ENCODE results near the gene SPHK2.
"Not testable (repeated sequence)": the region's sequence is repeated elsewhere in the genome, so short reads cannot be mapped to it uniquely, and the experiment has no call there.

SPHK2 gene

DNA sequence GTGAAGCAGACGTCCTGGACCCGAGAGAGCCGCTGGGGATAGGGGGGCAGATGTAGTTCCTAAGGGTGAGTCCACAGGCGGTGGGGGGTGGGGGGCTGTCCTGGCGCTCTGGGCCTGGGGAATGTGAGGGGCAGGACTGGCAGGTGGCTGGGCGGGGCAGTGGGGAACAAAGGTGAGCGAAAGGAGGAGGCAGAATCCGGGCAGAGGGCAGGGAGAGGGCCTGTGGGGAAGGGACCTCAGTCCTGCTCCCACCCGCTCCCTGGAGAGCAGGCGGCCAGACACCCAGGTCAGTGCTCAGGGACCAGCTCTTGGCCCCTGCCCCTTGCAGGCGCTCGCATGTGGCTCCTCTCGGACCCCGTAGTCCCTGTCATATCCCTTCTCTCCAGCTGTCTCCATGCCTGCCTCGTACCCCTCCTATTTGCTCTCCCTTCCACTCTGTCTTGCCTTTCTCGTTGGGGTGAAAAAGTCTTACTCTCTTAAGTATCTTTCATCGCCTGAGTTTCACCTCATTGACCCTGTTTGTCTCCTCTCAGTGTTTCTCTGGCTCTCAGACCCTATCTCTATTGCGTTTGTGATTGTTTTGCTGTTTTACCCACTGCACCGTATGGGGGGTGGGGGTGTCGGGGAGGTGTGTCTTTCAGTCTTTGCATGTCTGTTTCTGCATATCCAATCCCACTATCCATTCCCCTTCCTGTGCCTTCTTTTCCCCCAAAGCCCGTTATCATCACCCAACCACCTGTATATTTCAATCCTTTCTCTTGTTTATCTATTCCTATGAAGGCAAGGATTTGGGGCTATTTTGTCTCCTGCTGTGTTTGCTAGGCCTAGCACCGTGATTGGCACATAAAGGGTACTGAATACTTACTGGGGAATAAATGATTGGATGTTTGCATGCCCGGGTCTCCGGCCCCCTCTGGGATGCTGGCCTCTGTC, 5.8 kb downstream of the SPHK2 start:
- no peak for DNase-seq

DNA sequence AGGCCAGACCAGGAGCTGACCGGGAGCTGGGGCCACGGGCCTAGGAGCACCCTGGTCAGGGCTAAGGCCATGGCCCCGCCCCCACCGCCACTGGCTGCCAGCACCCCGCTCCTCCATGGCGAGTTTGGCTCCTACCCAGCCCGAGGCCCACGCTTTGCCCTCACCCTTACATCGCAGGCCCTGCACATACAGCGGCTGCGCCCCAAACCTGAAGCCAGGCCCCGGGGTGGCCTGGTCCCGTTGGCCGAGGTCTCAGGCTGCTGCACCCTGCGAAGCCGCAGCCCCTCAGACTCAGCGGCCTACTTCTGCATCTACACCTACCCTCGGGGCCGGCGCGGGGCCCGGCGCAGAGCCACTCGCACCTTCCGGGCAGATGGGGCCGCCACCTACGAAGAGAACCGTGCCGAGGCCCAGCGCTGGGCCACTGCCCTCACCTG, 6.6 kb downstream of the SPHK2 start:
- no peak for DNase-seq

DNA sequence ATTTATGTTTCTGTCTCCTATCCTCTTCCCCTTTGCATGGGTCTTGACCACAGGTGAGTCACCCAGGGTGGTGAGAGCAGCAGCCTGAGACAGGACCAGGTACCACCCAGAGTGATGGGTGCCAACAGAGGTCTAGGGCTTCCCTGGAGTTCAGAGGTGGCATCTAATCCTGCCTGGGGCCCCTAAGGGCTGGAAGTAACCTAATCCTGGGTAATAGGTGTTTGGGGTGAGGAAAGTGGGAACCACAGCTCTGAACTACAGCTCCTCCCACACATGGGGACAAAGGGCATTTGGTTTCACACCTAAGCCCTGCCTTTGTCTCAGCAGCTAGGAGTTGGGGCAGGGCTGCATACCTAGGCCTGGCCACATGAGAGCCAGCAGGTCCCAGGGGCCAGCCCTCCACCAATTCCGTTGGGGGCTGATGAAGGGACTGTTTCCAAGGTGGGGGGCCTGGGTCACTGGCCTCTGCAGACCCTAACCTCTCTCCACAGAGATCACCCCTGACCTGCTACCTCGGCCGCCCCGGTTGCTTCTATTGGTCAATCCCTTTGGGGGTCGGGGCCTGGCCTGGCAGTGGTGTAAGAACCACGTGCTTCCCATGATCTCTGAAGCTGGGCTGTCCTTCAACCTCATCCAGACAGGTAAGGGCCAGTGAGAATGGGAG, 8.0 kb downstream of the SPHK2 start:
- DNase-seq: no peak

GRCh38 chr19:48627865-48628314, 8.6 kb downstream of the SPHK2 start:
- no peak for DNase-seq

GRCh38 chr19:48628486-48629296, 9.4 kb downstream of the SPHK2 start:
- no peak for DNase-seq

- no peak for DNase-seq
Observed at GRCh38 chr19:48629297-48629598, 9.9 kb downstream of the SPHK2 start.

GRCh38 chr19:48629599-48630295, 10.4 kb downstream of the SPHK2 start:
- DNase-seq: no peak

GRCh38 chr19:48630296-48631063, 11.2 kb downstream of the SPHK2 start:
- no peak for DNase-seq

DNA sequence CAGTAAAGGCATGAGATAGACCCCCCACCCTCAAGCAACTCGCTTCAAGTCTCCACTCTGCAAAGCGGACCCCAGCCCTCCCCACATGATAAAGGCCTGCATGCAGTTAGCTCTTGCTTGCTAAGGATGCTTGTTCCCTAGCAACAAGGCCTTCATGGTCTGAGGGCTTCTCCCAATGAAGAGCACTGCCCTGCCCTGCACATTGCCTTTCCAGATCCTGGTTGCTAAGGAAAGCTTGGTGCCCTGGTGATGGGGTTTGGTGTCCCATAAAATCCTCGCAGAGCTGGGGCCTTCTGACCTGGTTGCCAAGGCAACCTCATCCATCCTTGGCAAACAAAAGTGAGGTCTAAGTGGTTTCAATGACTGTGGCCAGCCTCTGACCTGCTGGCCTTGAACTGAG, 11.9 kb downstream of the SPHK2 start:
- no peak for DNase-seq

GRCh38 chr19:48632286-48632685, 13.0 kb downstream of the SPHK2 start:
- DNase-seq: not testable (repeated sequence)

DNA sequence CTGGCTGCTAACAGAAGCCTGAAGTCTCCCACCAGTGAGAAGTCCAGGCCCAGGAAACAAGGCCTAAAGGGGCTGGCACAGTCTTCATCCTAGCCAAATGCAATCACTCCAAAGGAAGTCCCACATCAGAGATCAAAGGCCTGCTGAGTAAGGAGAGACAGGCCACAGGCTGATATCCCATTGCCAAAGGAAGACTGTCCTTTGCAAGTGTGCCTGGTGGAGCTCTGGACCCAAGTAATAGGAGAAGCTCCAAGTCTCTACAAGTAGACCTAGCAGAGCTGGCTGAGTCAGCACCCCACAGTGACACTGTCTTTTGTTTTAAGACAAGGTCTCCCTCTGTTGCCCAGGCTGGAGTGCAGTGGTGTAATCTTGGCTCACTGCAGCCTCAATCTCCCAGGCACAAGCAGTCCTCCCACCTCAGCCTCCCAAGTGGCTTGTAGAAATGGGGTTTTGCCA, 13.4 kb downstream of the SPHK2 start:
- DNase-seq: no peak

DNA sequence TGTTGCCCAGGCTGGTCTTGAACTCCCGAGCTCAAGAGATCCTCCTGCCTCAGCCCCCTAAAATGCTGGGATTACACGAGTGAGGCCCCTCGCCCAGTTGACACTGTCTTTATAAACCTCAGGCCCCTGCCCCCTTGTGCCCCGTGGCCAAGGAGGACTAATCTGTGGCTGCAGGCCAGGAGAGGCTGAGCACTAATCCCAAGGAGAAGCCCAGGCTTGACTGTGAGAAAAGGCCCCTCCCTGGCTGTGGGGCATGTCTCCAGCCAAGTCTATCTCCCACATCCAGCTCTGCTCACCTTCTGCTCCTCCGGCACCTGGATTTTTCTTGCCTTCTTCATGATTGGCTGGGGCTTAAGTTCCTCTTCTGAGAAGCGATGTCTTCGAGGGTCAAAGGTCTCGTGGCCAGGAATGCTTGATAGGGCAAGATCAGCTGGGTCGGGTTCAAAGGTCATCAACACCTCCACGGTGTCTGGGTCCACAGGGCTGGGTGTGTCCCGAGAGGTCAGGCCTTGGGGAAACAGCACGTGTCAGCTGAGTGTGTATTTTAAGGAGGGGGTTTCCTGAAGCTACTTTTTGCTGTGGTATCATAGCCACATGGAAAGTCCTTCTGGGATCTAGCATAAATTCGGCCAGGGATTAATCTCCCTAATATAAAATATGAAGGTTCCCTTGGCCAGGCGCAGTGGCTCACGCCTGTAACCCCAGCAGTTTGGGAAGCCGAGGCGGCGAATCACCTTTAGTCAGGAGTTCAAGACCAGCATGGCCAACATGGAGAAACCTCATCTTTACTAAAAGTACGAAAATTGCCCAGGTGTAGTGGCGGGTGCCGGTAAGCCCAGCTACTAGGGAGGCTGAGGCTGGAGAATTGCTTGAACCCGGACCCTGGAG, 14.1 kb downstream of the SPHK2 start:
- DNase-seq: no peak

DNA sequence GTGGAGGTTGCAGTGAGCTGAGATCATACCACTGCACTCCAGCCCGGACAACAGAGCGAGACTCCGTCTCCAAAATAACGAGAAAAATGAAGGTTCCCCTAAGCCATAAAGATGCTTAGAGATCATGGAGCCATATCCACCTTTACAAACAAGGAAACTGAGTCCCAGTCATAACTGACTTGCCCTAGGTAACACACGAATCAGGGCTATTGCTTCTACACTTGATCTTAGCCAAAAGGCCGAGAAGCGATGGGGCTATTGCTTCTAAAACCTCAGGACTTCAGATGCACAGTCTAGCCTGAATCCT, 14.7 kb downstream of the SPHK2 start:
- DNase-seq: no peak

DNA sequence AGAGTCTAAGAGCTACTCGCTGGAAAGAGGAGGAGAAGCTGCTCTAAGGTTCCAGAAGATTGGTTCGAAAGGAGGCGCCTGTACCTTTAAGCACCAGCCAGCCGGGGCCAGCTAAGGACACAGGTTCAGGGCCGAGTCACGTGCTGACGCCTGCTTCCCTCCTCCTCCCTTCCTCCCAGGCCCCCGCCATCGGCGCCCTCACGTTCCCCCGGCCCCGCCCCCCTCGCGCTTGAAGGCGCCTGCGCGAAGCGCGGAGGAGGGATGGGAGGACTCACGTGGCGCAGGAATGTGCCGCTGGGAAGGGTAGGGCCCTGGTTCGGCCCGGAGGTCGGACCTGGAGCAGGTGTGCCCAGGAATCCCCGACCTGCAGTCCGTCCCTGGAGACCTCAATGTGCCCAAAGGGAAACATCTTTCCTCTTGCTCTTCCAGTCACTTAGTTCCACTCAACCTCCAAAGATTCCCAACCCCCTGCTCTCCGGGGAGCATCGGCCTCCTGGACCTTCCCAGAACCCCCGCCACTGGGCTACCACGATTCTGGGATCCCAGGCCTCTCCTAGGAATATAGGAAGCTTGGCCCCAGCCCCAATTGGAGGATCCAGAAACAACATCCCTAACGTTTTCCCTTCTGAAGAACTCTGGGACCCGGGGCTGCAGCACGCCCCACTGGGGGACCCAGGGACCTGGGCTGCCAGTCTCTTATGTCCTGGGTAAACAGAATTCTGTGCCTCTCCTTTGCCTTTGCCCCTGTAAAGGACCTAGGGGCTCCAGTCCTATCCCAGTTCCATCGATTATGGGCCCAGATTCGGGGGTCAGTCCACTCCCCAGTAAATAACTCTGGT, 15.3 kb downstream of the SPHK2 start:
- DNase-seq: peak; percentile 86 to 89

GRCh38 chr19:48635263-48635965, 16.1 kb downstream of the SPHK2 start:
- DNase-seq: peak; percentile 57 to 66

GRCh38 chr19:48635966-48636858, 16.9 kb downstream of the SPHK2 start:
- DNase-seq: no peak

DNA sequence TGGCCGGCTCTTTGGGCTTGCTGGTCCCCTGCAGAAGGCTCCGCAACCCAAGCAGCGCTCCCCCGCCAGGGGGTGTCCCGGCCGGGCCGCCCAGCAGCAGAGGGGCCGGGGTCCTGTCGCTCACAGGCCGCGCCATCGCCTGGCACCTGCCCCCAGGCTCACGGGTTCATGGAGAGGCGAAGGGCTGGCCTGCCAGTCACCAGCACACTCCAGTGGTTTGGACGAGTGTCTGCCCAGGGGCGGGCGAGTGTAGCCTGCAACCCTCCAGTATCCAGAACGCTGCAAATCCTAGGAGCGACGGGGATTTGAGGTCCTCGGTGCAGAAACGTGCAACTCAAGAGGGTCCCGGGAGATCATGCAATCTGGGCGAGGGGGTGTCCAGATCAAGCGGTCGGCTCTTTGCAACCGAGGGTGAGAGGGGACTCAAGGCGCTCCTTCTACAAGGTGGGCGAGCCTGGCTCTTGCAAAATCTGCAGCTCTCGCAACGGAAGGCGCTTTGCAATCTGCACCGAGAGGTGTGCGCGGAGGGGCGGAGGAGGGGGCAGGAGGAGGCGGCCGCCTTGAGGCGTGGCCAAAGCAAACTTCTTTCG, 17.6 kb downstream of the SPHK2 start, which contains the start of gene DBP:
DBP (minus strand) TSS at position 521 of the 590 bp plus-strand sequence; CDS start at position 136, 385 bp downstream.
- DNase-seq: no peak

Measured in activated CD4-positive, alpha-beta T cell treated with anti-CD3 and anti-CD28 coated beads, Interleukin-2, amount 50 U/mL, for 4 hours (primary cell).